SK-N-MC (cell line): ENCODE data around the gene FBXO46.
"Not testable (repeated sequence)": the region's sequence is repeated elsewhere in the genome, so short reads cannot be mapped to it uniquely, and the experiment has no call there.

Source experiments
- DNase-seq: peaks from one replicate; pipeline ENCODE4 v3.0.0-alpha.2; 2011; ENCODE audit warnings: low read depth, low spot score
- H3K27ac ChIP-seq: fragments of 200-600 bp; sonication (generic); 2 replicates; pipeline ENCODE4 v1.5.1; 2016; ENCODE audit warnings: mixed run types
- H3K36me3 ChIP-seq: fragments of 200-600 bp; sonication (generic); 2 replicates; pipeline ENCODE4 v1.6.1; 2017; ENCODE audit warnings: antibody characterized with exemption, low read length, mixed read lengths; ENCODE audit not compliant: insufficient read depth
- H3K4me3 ChIP-seq: fragments of 200-600 bp; sonication (generic); 2 replicates; pipeline ENCODE4 v1.5.1; 2016
- H3K9ac ChIP-seq: fragments of 200-600 bp; sonication (generic); 2 replicates; pipeline ENCODE4 v1.8.0; 2017; ENCODE audit warnings: mixed run types, mixed read lengths; ENCODE audit not compliant: insufficient read length
- H3K9me3 ChIP-seq: fragments of 200-600 bp; sonication (generic); 2 replicates; pipeline ENCODE4 v1.6.1; 2017; ENCODE audit warnings: low read depth, mild to moderate bottlenecking, antibody characterized with exemption, low read length, moderate library complexity, mixed read lengths
- EZH2 ChIP-seq: fragments of 200-600 bp; sonication (generic); IDR thresholded peaks from one replicate; pipeline ENCODE4 v1.6.1; 2017; ENCODE audit warnings: antibody characterized with exemption
- FOXP2 ChIP-seq: optimal IDR thresholded peaks from 2 replicates; pipeline ENCODE3; 2011; ENCODE audit warnings: mild to moderate bottlenecking, moderate library complexity; ENCODE audit not compliant: insufficient read depth; ENCODE audit errors: extremely low read length, control extremely low read depth
- POLR2AphosphoS5 ChIP-seq: IDR thresholded peaks from 2 replicates; pipeline ENCODE4 v1.6.1; 2012; ENCODE audit warnings: mild to moderate bottlenecking, low read depth, low read length, borderline replicate concordance

The FBXO46 gene

GRCh38 chr19:45687599-45687998 lies 43.1 kb downstream of the FBXO46 start:
- Histone ChIP-seq H3K4me3 (no peak overlapping the region), H3K9ac (no peak overlapping the region), H3K36me3 (peaks cover 37% of the 10 kb centered on the region), H3K27ac (no peak overlapping the region), H3K9me3 (no peaks in the 10 kb centered on the region)
- DNase-seq, result no peak
- TF ChIP-seq EZH2 (no peak), FOXP2 (no peak), POLR2AphosphoS5 (no peak)

- not testable (repeated sequence) for H3K27ac ChIP-seq, H3K9ac ChIP-seq, DNase-seq, H3K4me3 ChIP-seq, H3K9me3 ChIP-seq
- peaks cover 37% of the 10 kb centered on the region for H3K36me3 ChIP-seq
These were observed 45.7 kb downstream of the FBXO46 start for GRCh38 chr19:45685045-45685444.

DNA sequence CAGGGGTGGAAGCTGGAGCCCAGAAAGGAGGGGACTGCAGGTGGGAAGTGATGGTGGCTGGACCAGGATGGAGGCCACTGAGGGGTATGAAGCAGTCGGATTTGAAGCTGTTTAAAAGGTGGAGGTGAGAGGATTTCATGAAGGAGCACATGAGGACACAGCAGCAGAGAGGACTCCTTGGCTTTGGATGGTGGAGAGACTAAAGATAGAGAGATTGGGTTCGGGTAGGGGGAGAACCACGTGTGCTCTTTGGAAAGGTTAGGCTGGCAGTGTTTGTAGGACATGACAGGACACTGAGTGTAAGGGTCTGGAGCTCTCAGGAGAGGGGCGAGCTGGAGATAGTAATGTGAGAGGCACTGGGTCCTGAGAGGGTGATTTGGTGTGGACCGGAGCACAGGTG lies 47.8 kb downstream of the FBXO46 start:
- H3K9ac ChIP-seq, result no peak overlapping the region

GRCh38 chr19:45682117-45682516 lies 48.6 kb downstream of the FBXO46 start:
- H3K27ac ChIP-seq, result no peak overlapping the region
- peak overlapping the region; percentile 78 for H3K4me3 ChIP-seq
- H3K9me3 ChIP-seq, result no peaks in the 10 kb centered on the region
- no peak for DNase-seq
- TF ChIP-seq EZH2 (no peak), FOXP2 (no peak), POLR2AphosphoS5 (no peak)
- H3K36me3 ChIP-seq, result peaks cover 15% of the 10 kb centered on the region
- H3K9ac ChIP-seq, result no peak overlapping the region

More for the DNA sequence above, 47.8 kb downstream of the FBXO46 start:
- no peak for DNase-seq
- TF ChIP-seq EZH2 (no peak), FOXP2 (no peak), POLR2AphosphoS5 (no peak)
- peaks cover 23% of the 10 kb centered on the region for H3K36me3 ChIP-seq
- no peaks in the 10 kb centered on the region for H3K9me3 ChIP-seq
- H3K4me3 ChIP-seq, result no peak overlapping the region
- no peak overlapping the region for H3K27ac ChIP-seq

GRCh38 chr19:45681391-45682015 lies 49.2 kb downstream of the FBXO46 start:
- peaks cover 11% of the 10 kb centered on the region; the same call in 1 of the 2 replicates for H3K36me3 ChIP-seq
- H3K27ac ChIP-seq, result no peak overlapping the region
- TF ChIP-seq POLR2AphosphoS5, result no peak
- TF ChIP-seq FOXP2, result peak; percentile 26
- DNase-seq, result no peak
- no peak overlapping the region for H3K9ac ChIP-seq
- H3K4me3 ChIP-seq, result peak overlapping the region; percentile 78
- no peaks in the 10 kb centered on the region for H3K9me3 ChIP-seq

DNA sequence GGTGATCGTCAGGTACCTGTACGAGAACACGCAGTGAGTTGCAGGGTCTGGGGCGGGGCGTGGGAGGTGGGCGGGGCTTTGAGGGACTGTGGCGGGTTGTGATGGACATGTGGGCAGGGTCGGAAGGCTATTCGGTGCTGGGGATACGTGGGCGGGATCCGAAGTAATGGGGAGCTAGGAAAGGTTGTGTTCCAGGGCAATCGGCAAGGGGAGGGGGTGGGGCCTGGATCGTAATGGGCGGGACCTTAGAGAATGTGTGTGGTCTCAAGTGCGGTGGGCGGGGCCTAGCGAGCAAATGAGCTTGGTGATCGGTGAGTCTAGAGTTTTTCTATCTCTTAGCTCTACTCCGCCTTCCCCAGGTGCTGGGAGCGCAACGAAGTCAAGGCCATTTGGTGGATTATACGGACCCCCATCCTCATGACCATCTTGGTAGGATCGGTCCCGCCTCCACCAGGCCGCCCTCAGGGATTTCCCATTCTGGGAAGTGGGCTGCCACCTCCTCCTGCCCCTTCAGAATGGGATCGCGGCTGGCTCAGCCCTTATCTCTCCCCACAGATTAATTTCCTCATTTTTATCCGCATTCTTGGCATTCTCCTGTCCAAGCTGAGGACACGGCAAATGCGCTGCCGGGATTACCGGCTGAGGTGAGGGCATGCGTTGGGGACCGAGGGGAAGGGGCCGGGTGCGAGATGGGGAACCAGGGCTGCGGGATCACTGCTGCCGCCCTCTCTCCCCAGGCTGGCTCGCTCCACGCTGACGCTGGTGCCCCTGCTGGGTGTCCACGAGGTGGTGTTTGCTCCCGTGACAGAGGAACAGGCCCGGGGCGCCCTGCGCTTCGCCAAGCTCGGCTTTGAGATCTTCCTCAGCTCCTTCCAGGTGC lies 53.1 kb downstream of the FBXO46 start:
- Histone ChIP-seq H3K9ac (no peak overlapping the region), H3K9me3 (no peaks in the 10 kb centered on the region), H3K27ac (no peak overlapping the region), H3K36me3 (no peaks in the 10 kb centered on the region), H3K4me3 (peak overlapping the region; percentile 71)
- TF ChIP-seq POLR2AphosphoS5 (no peak), EZH2 (no peak), FOXP2 (no peak)
- DNase-seq, result peak; percentile 75

DNA sequence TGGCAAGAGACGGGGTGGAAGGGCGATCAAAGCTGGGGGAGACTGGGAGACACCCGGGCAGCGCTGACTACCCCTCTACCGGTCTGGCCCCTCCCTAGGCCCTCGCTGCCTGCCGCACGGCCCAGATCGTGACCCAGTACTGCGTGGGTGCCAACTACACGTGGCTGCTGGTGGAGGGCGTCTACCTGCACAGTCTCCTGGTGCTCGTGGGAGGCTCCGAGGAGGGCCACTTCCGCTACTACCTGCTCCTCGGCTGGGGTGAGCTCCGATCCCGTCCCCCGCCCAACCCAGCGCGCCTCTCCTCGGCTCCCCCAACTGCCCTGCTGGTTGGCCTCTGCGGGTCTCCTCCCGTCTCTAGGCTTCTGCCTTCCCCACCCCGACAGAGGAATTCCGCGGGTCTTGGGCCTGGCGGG lies 53.8 kb downstream of the FBXO46 start:
- Histone ChIP-seq H3K36me3 (no peaks in the 10 kb centered on the region), H3K27ac (no peak overlapping the region), H3K4me3 (peak overlapping the region; percentile 71; the same call in 1 of the 2 replicates), H3K9me3 (no peaks in the 10 kb centered on the region), H3K9ac (no peak overlapping the region)
- no peak for TF ChIP-seq POLR2AphosphoS5
- TF ChIP-seq EZH2, result no peak
- TF ChIP-seq FOXP2, result no peak
- no peak for DNase-seq

GRCh38 chr19:45674946-45675345 lies 55.8 kb downstream of the FBXO46 start:
- Histone ChIP-seq H3K36me3 (no peaks in the 10 kb centered on the region), H3K4me3 (no peak overlapping the region), H3K9me3 (no peaks in the 10 kb centered on the region), H3K9ac (no peak overlapping the region), H3K27ac (no peak overlapping the region)
- DNase-seq, result no peak
- TF ChIP-seq FOXP2 (no peak), POLR2AphosphoS5 (no peak), EZH2 (no peak)
